Breast epithelium (tissue), 4 donors: ENCODE data around the gene TNFRSF11A. TPM values are rescaled to one million over a fixed set of nuclear protein-coding genes. Genes with fewer than 3 reads are reported as not detected.

ENCODE experiments used
- DNase-seq, 2 donors: peaks; one replicate each; pipeline ENCODE4 v3.0.0-alpha.2; 2019; ENCODE audit warnings: low spot score in 2 of 2
- H3K27ac ChIP-seq, 2 donors: fragments of 200-600 bp; sonication (generic) in 1 of 2; one replicate each; pipeline ENCODE4 v1.5.1; 2016 to 2019; ENCODE audit warnings: mild to moderate bottlenecking in 1 of 2
- H3K27me3 ChIP-seq, 2 donors: fragments of 200-600 bp; sonication (generic) in 1 of 2; one replicate each; pipeline versions ENCODE4 v1.5.1 to v1.6.0; 2017 to 2019; ENCODE audit warnings: control low read depth in 1 of 2, mild to moderate bottlenecking in 1 of 2
- H3K36me3 ChIP-seq: fragments of 200-600 bp; one replicate; pipeline ENCODE4 v1.5.1; 2019
- H3K4me1 ChIP-seq, 2 donors: fragments of 200-600 bp; sonication (generic); one replicate each; pipeline ENCODE4 v1.5.1; 2016 to 2019; ENCODE audit warnings: control low read depth in 1 of 2
- H3K4me3 ChIP-seq, 3 donors: fragments of 200-600 bp; sonication (generic); 1 replicate in 2 of 3; 2 replicates in 1 of 3; pipeline ENCODE4 v1.5.1; 2016 to 2019; ENCODE audit warnings: mild to moderate bottlenecking in 3 of 3, moderate library complexity in 2 of 3
- H3K9me3 ChIP-seq, 2 donors: fragments of 200-600 bp; sonication (generic) in 1 of 2; one replicate each; pipeline ENCODE4 v1.5.1; 2016 to 2019; ENCODE audit warnings: control low read depth in 1 of 2
- POLR2A ChIP-seq: fragments of 450-650 bp; IDR thresholded peaks from one replicate; pipeline ENCODE4 v1.6.1; 2016; ENCODE audit warnings: antibody characterized with exemption, mild to moderate bottlenecking, moderate library complexity
- POLR2AphosphoS5 ChIP-seq, 3 donors: sonication (generic); formaldehyde crosslinking; IDR thresholded peaks; one replicate each; pipeline ENCODE4 v1.6.1; 2017; ENCODE audit warnings: antibody characterized with exemption in 3 of 3
- intact Hi-C: fragments of 100-400 bp; cut with DNase I; formaldehyde crosslinking; loops from one replicate; pipeline ENCODE4 v1.15.1; 2023; ENCODE audit warnings: low total_unique reads
- total RNA-seq, 3 donors: library from RNA; depleted of rRNA; stranded (reverse); fragments of >200 nt; gene quantifications; one replicate each; pipeline ENCODE4 v1.1.0, GENCODE V29; 2016
- TF ChIP-seq, protein P1 (sequence below), 3 donors: fragments of 450-650 bp; IDR thresholded peaks; one replicate each; pipeline ENCODE4 v1.5.1; 2016 to 2017; ENCODE audit warnings: antibody characterized with exemption in 3 of 3, mild to moderate bottlenecking in 3 of 3, moderate library complexity in 3 of 3

TNFRSF11A gene
- total RNA-seq, 3 donors from 2014 or later = 4.2 to 6.4 (median 4.6) TPM

DNA sequence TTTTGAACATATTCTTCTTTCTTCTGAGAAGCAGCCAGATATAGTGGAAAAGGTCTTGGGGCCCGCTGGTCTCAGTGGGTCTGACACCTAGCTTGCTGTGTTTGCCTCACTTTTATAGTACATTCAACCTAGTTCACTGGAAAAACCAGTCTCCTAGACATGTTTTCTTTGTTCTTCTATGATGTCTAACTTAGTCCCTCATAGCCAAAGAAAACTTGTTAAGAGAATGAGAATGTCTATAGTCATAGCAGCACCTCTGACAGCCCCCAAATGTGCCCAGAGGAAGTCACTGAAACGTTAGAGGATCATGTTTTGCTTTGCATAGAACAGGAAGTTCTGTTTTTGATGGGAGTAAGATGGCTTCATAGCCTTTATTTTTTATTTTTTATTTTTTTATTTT lies 40.3 kb downstream of the TNFRSF11A start:
- Histone ChIP-seq H3K27me3 (no peaks in the 10 kb centered on the region), H3K36me3 (no peaks in the 10 kb centered on the region), H3K27ac (no peak overlapping the region), H3K4me3 (no peak overlapping the region), H3K9me3 (no peaks in the 10 kb centered on the region), H3K4me1 (no peaks in the 10 kb centered on the region)
- no peak for DNase-seq
- intact Hi-C loops = no loop called here
- no peak for TF ChIP-seq POLR2A

DNA sequence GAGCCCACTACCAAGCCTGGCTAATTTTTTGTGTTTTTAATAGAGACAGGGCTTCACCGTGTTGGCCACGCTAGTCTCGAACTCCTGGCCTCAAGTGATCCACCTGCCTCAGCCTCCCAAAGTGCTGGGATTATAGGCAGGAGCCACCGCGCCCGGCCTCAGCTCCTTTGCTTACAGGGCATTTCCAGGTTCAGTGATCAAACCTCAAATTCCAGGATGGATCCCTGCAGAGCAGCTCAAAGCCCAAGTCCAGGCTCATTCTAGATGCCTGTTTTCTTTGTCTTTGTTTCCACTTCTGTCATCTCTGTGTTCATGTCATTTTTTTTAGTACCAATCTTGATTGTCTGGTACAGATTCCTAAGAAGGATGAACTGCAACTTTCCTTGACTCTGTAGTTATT lies 41.9 kb downstream of the TNFRSF11A start:
- H3K27ac ChIP-seq = no peak overlapping the region
- H3K9me3 ChIP-seq = no peaks in the 10 kb centered on the region
- intact Hi-C loops = no loop called here
- H3K27me3 ChIP-seq = no peaks in the 10 kb centered on the region
- no peak for TF ChIP-seq POLR2AphosphoS5 (IDR thresholded peaks at IDR 0.05)
- TF ChIP-seq, protein P1, sequence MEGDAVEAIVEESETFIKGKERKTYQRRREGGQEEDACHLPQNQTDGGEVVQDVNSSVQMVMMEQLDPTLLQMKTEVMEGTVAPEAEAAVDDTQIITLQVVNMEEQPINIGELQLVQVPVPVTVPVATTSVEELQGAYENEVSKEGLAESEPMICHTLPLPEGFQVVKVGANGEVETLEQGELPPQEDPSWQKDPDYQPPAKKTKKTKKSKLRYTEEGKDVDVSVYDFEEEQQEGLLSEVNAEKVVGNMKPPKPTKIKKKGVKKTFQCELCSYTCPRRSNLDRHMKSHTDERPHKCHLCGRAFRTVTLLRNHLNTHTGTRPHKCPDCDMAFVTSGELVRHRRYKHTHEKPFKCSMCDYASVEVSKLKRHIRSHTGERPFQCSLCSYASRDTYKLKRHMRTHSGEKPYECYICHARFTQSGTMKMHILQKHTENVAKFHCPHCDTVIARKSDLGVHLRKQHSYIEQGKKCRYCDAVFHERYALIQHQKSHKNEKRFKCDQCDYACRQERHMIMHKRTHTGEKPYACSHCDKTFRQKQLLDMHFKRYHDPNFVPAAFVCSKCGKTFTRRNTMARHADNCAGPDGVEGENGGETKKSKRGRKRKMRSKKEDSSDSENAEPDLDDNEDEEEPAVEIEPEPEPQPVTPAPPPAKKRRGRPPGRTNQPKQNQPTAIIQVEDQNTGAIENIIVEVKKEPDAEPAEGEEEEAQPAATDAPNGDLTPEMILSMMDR (IDR thresholded peaks at IDR 0.05) = no peak
- no peak for TF ChIP-seq POLR2A
- no peaks in the 10 kb centered on the region for H3K36me3 ChIP-seq
- no peak overlapping the region for H3K4me3 ChIP-seq
- H3K4me1 ChIP-seq = no peaks in the 10 kb centered on the region
- DNase-seq = no peak

DNA sequence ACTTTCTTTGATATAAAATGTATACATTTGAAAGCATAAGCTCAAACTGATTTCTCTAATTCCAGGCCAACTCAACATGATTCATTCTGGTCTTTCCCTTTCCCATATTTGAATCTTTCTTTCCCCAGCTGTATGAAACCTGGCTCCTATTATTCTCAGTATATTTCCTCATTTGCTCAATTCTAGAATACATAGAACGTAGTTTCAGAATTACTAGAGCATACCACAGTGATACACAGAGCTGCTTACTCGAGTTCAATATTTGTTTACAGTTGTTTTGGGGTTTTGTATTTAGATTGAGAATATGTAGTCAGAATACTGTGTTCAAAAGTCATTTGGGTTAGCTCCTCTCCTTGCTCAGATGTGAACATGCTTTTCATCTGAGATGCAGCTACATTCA lies 43.0 kb downstream of the TNFRSF11A start:
- no peak for DNase-seq
- no peaks in the 10 kb centered on the region for H3K9me3 ChIP-seq
- TF ChIP-seq, protein P1 (IDR thresholded peaks at IDR 0.05) = no peak
- TF ChIP-seq POLR2AphosphoS5 (IDR thresholded peaks at IDR 0.05) = no peak
- TF ChIP-seq POLR2A = no peak
- intact Hi-C loops = no loop called here
- H3K27ac ChIP-seq = no peak overlapping the region
- H3K4me3 ChIP-seq = no peak overlapping the region
- H3K4me1 ChIP-seq = no peaks in the 10 kb centered on the region
- no peaks in the 10 kb centered on the region for H3K36me3 ChIP-seq
- H3K27me3 ChIP-seq = no peaks in the 10 kb centered on the region

DNA sequence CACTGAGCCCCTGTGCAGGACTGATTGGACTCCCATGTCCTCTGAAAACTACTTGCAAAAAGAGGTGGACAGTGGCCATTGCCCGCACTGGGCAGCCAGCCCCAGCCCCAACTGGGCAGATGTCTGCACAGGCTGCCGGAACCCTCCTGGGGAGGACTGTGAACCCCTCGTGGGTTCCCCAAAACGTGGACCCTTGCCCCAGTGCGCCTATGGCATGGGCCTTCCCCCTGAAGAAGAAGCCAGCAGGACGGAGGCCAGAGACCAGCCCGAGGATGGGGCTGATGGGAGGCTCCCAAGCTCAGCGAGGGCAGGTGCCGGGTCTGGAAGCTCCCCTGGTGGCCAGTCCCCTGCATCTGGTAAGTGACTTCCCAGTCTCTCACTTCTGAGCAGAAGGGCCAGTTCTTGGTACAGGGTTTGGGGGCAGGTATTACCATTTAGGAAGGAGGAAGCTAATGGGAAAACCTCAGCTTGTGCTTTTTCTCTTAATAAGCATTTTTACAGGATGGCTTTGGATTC lies 44.1 kb downstream of the TNFRSF11A start:
- Histone ChIP-seq H3K36me3 (no peaks in the 10 kb centered on the region), H3K4me1 (no peaks in the 10 kb centered on the region), H3K9me3 (no peaks in the 10 kb centered on the region), H3K27ac (no peak overlapping the region), H3K27me3 (no peaks in the 10 kb centered on the region), H3K4me3 (no peak overlapping the region)
- intact Hi-C loops = no loop called here
- DNase-seq = no peak
- TF ChIP-seq POLR2A = no peak
- no peak for TF ChIP-seq POLR2AphosphoS5 (IDR thresholded peaks at IDR 0.05)
- TF ChIP-seq, protein P1 (IDR thresholded peaks at IDR 0.05) = no peak

DNA sequence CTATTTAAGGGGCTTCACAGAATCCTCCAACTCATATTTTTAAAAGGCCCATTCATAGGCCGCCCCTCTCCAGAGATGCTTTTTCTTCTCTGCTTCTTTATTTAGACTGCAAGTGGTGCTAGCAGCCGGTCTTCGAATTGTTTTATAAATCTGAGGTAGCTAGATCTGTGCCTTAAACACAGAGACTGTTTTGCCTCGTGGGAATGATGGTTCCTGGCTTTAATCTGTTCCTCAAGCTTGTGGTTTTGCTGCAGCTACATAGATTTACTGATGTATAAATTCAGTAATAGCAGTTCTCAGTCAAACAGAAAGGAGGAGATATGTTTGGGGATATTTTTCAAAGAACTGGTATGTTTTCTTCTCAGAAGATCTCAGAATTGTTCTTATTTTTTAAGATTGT lies 45.3 kb downstream of the TNFRSF11A start:
- intact Hi-C loops = no loop called here
- DNase-seq = no peak
- TF ChIP-seq POLR2AphosphoS5 (IDR thresholded peaks at IDR 0.05) = no peak
- TF ChIP-seq POLR2A = no peak
- TF ChIP-seq, protein P1 (IDR thresholded peaks at IDR 0.05) = no peak

DNA sequence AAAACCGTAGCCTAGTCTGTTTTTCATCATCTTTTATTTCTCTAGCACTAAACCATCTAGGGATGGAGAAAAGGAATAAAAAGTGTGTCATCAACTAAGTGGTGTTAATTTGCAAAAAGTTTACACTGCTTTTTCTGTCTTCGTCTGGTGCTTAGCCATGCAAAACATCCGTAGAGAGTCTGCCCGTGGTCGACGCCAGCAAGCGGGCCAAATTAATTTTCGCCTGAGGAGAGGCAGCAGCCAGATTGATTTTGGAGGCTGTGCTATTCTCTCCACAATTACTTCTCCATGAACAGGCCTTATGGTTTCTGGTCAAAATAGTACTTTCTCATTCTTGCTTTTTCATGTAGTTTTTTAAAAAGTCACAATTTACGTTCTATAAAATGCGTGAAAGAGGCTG lies 46.3 kb downstream of the TNFRSF11A start:
- no peak overlapping the region for H3K4me3 ChIP-seq
- intact Hi-C loops = no loop called here
- no peaks in the 10 kb centered on the region for H3K36me3 ChIP-seq
- H3K27me3 ChIP-seq = no peaks in the 10 kb centered on the region
- DNase-seq = no peak
- H3K9me3 ChIP-seq = no peaks in the 10 kb centered on the region
- TF ChIP-seq, protein P1 (IDR thresholded peaks at IDR 0.05) = no peak
- TF ChIP-seq POLR2A (no peak), POLR2AphosphoS5 (IDR thresholded peaks at IDR 0.05) (no peak)
- H3K27ac ChIP-seq = no peak overlapping the region
- no peaks in the 10 kb centered on the region for H3K4me1 ChIP-seq

More for the DNA sequence above, 45.3 kb downstream of the TNFRSF11A start:
- H3K27me3 ChIP-seq = no peaks in the 10 kb centered on the region
- H3K4me1 ChIP-seq = no peaks in the 10 kb centered on the region
- no peak overlapping the region for H3K4me3 ChIP-seq
- H3K9me3 ChIP-seq = no peaks in the 10 kb centered on the region
- H3K36me3 ChIP-seq = no peaks in the 10 kb centered on the region
- no peak overlapping the region for H3K27ac ChIP-seq
